Mesodermal cell (in vitro differentiated cells): ENCODE results near the gene ARHGAP27.
A peak's percentile ranks its signal among the peaks of the same experiment; 100 is the strongest.

ENCODE experiments used
- H3K27ac ChIP-seq: 2 replicates; pipeline ENCODE4 v1.7.0; 2013; ENCODE audit warnings: mild to moderate bottlenecking, low read depth, low read length, moderate library complexity; ENCODE audit not compliant: severe bottlenecking
- H3K36me3 ChIP-seq: 2 replicates; pipeline ENCODE4 v1.7.1; 2013; ENCODE audit warnings: mild to moderate bottlenecking, low read length, moderate library complexity; ENCODE audit not compliant: control insufficient read depth, insufficient read depth
- H3K4me1 ChIP-seq: one replicate; pipeline ENCODE4 v1.7.1; 2013; ENCODE audit warnings: mild to moderate bottlenecking, low read length; ENCODE audit not compliant: insufficient read depth, control insufficient read depth, poor library complexity, severe bottlenecking
- H3K4me3 ChIP-seq: 2 replicates; pipeline ENCODE4 v1.7.0; 2013; ENCODE audit warnings: low read length, control low read depth, mild to moderate bottlenecking; ENCODE audit not compliant: insufficient read depth, poor library complexity, severe bottlenecking; ENCODE audit errors: extremely low read depth
- H3K9me3 ChIP-seq: 2 replicates; pipeline ENCODE4 v1.7.1; 2013; ENCODE audit warnings: mild to moderate bottlenecking, low read length, moderate library complexity; ENCODE audit not compliant: control insufficient read depth
- WGBS, 2 experiments: methylation state at CpG; one replicate each; pipeline ENCODE4 v1.1.5; 2013; ENCODE audit warnings: missing lambda C conversion rate in 2 of 2; ENCODE audit not compliant: insufficient coverage in 2 of 2; 5-methylcytosine and 5-hydroxymethylcytosine counted together

Gene ARHGAP27

DNA sequence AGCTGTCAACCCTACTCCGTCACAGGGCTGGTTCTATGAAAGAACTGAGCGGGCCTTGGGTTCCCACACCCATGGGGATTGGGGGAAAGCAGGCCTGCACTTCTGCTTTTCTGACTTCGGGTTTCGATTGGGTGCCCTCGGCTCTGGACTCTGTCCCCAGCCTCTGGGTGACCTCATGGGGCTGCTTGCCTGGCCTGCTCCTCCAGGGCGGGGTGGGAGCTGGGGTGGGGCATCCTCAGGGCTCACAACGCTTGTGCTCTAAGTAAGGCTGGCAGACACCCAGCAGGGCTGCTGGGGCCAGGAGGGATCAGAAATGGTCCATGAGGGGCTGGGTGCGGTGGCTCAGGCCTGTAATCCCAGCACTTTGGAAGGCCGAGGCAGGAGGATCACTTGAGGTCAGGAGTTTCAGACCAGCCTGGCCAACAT is 19.2 kb downstream of the ARHGAP27 start:
- Histone ChIP-seq H3K9me3 (no peaks in the 10 kb centered on the region), H3K27ac (no peak overlapping the region)
- 94 to 98% methylated on average over 5 to 9 of the region's 9 CpGs for WGBS, 2 experiments

DNA sequence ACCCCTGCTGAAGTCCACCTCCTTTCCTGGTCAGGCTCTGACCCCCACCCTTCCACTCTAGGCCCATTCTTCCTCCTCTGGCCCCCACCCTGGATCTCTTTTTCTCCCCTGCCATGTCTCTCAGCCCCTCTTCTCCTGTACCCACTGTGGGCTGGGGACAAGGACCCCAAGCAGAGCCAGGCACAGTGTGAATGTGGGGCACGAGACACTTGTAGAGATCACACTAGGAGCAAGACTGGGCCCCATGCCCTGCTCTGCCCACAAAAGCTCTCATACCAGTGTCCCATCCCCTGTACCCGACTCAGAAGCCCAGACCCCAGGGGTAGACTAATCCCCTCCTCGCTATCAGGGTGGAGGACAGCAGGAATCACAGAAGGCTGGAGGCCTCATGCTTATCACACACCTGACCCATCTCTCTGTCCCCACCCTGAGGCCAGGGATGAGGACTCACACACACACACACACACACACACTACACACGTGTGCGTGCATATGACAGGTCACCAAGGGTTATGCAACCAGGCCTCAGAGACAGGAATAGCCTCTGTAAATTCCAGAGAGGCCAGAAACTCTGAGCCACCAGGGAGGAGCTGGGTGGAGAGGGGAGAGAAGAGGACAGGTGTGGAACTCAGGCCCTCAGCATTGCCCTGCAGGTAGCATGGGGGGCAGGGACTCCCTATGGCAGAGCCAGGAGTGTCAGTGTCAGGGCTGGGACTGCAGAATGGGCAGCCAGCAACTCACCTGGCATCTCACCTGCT is 21.1 kb downstream of the ARHGAP27 start:
- H3K4me3 ChIP-seq, result no peak overlapping the region
- no peaks in the 10 kb centered on the region for H3K36me3 ChIP-seq
- peaks cover 22% of the 10 kb centered on the region for H3K4me1 ChIP-seq
- WGBS, 2 experiments, result 60 to 94% methylated on average over 1 to 5 of the region's 5 CpGs
- H3K27ac ChIP-seq, result no peak overlapping the region
- no peaks in the 10 kb centered on the region for H3K9me3 ChIP-seq

More for the DNA sequence above, 19.2 kb downstream of the ARHGAP27 start:
- peaks cover 22% of the 10 kb centered on the region for H3K4me1 ChIP-seq
- H3K36me3 ChIP-seq, result no peaks in the 10 kb centered on the region
- H3K4me3 ChIP-seq, result no peak overlapping the region

DNA sequence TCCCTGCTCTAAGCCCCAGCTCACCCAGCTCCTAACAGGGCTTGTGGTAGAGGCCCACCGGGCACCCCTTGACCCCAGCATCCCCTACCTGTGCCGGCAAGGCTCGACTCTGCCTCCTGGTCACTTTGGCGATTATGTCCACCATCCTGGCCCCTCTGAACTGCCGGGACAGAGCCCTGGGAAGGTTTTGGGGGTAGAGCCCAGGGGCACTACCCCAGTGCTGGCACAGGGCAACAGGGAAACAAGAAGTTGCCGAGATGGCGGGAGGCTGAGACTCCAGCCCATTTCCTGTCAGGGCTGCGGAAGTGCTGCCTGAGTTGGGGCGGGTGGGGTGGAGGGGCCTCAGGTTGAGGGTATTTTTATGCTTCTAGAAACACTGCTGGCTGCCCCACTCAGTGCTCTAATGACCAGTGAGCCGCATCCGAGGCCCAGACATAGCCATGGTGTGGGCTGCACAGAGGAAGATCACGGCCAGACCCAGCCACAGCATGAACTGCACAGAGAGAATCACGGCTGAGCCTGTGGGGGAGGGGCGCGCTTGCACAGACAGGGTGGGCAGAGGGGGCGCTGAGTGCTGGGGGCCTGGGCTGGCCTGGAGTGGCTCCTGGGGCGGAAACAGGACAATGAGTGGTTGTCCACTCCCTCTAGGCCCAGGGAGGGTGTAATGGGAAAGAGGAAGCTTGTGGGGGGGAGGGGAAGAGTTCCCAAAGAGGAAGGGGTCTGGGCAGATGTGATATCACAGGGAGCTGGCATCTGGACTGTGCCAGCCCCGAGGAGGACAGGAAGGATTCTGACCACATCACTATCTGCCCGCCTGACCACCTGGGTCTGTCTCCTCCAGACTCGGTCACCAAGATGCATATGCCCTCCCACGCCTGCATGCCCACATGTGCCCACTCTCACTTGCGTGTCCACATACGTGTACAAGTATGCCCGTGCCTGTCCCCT is 22.3 kb downstream of the ARHGAP27 start:
- H3K4me1 ChIP-seq, result peaks cover 24% of the 10 kb centered on the region
- no peaks in the 10 kb centered on the region for H3K9me3 ChIP-seq
- H3K36me3 ChIP-seq, result no peaks in the 10 kb centered on the region
- no peak overlapping the region for H3K4me3 ChIP-seq
- WGBS, 2 experiments, result 88 to 90% methylated on average over 16 to 20 of the region's 24 CpGs
- H3K27ac ChIP-seq, result no peak overlapping the region

DNA sequence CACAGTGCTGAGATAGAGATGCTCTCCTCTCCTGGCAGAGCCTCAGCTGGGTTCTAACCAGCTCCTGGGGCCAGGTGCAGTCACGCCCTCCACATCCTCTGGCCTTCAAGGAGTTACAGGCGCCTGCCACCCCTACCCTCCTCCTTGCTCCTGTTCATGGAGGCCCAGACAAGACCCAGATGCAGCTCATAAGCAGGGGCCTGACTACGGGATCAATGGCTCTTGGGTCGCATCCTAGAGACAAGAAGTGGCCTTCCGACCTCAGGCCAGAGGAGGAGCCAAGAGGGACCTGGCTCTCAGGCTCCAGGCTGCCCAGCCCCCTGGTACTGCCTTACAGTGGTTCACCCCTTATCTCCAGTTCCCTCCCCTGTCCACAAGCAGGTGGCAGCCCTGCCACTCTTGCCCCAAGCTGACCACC is 23.0 kb downstream of the ARHGAP27 start:
- 87 to 89% methylated on average over 4 of the region's 5 CpGs for WGBS, 2 experiments
- peaks cover 24% of the 10 kb centered on the region for H3K4me1 ChIP-seq
- H3K36me3 ChIP-seq, result no peaks in the 10 kb centered on the region
- H3K4me3 ChIP-seq, result no peak overlapping the region
- H3K27ac ChIP-seq, result no peak overlapping the region
- H3K9me3 ChIP-seq, result no peaks in the 10 kb centered on the region

DNA sequence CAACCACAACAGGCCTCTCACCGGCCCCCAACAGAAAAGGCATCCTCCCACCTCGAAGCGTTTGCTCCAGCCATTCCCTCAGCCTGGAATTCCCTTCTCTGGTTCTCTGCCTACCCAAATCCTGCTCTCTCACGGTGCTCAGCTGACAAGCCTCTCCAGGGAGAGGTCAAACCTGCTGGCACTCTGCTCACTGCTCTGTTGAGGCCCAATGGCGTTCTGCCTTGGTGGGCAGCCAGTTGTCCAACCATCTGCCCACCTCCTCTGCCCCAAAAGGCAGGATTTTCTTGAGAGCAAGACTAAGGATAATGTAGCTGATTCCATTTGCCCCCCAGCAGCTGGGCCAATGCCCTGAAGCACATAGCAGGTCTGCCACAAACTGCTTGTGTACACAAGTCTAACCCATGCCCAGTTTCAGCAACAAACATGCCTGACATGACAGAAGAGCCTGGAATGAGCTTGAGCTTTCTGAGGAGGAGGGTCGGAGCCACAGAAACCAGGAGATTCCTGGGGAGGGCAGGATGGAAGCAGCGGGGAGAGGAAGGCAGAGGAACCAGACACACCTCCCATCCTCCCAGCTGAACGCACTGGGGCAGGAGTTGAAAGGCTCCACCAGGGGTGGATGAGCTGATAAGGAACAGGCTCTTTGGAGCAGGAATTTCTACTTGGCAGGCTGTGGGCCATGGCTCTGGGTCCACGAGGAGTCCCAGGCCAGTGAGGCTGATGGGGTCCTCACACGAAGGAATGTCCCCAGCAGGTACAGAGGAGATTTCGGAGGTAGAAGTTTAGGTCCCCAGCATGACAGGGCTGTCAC is 23.9 kb downstream of the ARHGAP27 start:
- Histone ChIP-seq H3K4me3 (no peak overlapping the region), H3K36me3 (no peaks in the 10 kb centered on the region), H3K9me3 (no peaks in the 10 kb centered on the region), H3K4me1 (peaks cover 24% of the 10 kb centered on the region), H3K27ac (no peak overlapping the region)
- WGBS, 2 experiments, result 65 to 78% methylated on average over 7 to 9 of the region's 11 CpGs

DNA sequence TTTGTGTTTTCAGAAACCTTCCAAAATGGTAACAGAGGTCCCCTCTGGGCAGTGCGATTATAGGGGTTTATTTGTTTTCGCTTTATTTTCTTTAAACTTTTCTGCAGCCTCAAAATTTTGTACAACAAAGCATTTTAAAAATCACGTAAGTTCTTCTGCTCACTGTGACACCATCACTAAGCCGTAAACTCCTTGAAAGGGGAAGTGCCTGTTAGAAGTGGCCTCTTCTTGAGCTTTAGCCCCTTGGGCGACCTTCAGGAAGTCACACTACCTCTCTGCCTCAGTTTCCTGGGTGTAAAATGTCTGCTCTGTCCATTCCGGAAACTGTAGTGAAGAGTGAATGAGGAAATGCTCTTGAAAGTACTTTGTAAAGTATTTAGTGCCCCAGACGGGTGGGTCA is 26.6 kb downstream of the ARHGAP27 start:
- Histone ChIP-seq H3K9me3 (no peaks in the 10 kb centered on the region), H3K4me3 (peak overlapping the region; percentile 16), H3K27ac (no peak overlapping the region), H3K36me3 (no peaks in the 10 kb centered on the region), H3K4me1 (peaks cover 24% of the 10 kb centered on the region)
- 93 to 100% methylated on average over 1 to 2 of the region's 7 CpGs for WGBS, 2 experiments

DNA sequence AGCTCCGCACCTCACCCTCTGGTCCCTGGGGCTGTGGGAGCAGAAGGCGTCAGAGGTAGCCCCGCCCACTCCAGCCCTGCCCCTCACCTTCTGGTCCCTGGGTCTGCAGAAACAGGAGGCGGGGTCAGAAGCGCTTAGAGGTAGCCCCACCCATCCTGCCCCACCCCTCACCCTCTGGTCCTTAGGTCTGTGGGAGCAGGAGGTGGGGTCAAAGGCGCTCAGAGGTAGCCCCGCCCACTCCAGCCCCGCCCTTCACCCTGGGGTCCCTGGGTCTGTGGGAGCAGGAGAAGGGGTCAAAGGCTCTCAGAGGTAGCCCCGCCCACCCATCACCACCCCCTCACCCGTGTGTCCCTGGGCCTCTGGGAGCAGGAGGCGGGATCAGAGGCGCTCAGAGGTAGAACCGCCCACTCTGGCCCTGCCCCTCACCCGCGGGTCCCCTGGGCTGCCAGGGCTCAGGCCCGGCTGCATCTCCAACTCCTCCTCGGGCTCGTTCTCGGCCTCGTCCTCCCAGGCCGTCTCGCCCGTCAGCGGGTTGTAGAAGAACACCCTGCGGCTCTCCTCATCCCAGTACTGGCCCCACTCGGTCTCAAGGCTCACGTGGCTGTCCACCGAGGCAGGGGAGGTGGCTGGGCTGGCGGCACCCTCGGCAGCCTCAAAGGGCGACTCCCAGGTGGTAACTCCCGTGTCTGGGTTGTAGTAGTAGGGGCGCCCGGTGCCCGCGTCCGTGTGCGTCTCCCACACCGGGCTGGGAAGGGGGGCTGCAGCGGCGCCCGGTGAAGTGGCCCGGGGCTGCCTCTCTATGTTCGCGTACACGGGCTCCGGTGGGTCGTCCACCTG is 27.2 kb downstream of the ARHGAP27 start:
- WGBS, 2 experiments, result 47 to 48% methylated on average over 18 to 39 of the region's 48 CpGs
- Histone ChIP-seq H3K4me3 (peak overlapping the region; percentile 16), H3K36me3 (no peaks in the 10 kb centered on the region), H3K4me1 (peaks cover 18% of the 10 kb centered on the region), H3K9me3 (no peaks in the 10 kb centered on the region), H3K27ac (no peak overlapping the region)

DNA sequence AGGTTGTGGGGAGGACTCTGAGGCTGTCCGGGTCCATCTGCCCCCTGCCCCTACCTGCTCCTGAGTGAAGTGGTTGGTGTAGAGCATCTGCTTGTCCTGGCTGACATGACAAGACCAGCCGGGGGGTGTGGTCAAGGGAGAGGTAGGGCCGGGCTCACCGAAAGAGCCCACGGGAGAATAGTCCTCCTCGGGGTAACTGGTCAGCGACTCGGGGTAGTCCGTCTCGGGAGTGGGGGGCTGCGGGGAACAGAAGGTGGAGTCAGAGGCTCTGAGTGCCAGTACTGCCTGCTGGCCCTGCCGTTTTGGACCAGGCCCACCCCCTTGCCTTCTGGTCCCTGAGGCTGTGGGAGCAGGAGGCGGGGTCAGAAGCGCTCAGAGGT is 27.8 kb downstream of the ARHGAP27 start:
- Histone ChIP-seq H3K27ac (no peak overlapping the region), H3K4me1 (peaks cover 13% of the 10 kb centered on the region)

DNA sequence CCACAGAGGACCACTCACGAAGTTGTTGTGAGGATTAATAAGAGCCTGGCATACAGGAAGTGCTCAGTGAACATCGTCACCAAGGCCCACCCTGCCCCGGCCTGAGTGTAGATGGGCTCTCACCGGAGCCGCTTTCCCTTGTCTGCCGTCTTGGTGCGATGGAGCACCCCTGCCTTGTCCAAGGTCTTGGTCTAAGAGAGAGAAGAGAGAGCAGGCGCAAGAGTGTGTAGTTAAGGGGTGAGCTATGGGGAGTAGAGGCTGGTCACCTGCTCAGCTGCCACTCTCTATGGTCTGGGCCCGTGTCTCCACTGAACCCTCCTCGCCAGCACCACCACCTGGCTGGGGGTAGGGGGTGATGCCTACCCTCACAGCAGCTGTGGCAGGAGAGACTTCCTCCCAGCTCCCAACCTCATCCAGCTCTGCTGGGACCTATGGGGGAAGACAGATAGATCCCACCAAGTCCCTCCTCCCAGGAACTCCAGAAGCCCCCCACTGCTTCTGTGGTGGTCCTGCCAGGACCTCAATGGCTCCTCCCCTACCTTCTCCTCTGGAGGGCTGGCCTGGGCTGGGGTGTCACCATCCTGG is 28.7 kb downstream of the ARHGAP27 start:
- Histone ChIP-seq H3K4me3 (no peak overlapping the region), H3K9me3 (no peaks in the 10 kb centered on the region)
- WGBS, 2 experiments, result 98 to 99% methylated on average over 5 to 7 of the region's 10 CpGs

More for the DNA sequence above, 27.8 kb downstream of the ARHGAP27 start:
- Histone ChIP-seq H3K36me3 (no peaks in the 10 kb centered on the region), H3K9me3 (no peaks in the 10 kb centered on the region), H3K4me3 (no peak overlapping the region)
- whole genome bisulfite sequencing, 2 experiments, result 61 to 69% methylated on average over 13 to 14 of the region's 14 CpGs

More for the DNA sequence above, 28.7 kb downstream of the ARHGAP27 start:
- Histone ChIP-seq H3K36me3 (no peaks in the 10 kb centered on the region), H3K27ac (no peak overlapping the region), H3K4me1 (peaks cover 7% of the 10 kb centered on the region)
